Measurements from ENCODE around the gene FXYD4.
"Not testable (repeated sequence)": the region's sequence is repeated elsewhere in the genome, so short reads cannot be mapped to it uniquely, and the experiment has no call there.

GRCh38 chr10:43337536-43337935, 33.9 kb upstream of the FXYD4 start:
- TF ChIP-seq CTCF, EP300 (IDR thresholded peaks at IDR 0.05): not testable (repeated sequence)
